Measurements from ENCODE around the gene MAGIX.

The MAGIX gene

DNA sequence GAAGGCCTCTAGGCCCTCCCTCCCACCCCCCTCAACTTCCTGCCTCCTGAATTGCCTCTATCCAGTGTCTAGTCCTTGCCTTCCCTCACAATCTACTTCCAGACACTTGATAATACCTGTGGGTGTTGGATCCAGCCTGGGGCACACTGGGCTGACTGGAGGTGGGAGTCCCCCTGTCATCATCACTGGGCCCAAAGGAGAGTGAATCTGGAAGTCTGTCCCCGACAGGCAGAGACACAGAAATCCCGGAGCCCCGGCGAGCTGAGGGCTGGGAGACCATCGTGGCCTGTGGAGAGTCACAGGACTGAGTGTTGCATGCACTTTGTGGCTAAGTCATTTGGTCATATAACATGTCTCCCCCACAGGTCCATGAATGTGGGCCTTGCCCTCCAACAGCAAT lies 45.8 kb downstream of the MAGIX start:
- DNase-seq = no peak

- DNase-seq = no peak
Observed at GRCh38 chrX:49209434-49210251, 47.1 kb downstream of the MAGIX start.

DNA sequence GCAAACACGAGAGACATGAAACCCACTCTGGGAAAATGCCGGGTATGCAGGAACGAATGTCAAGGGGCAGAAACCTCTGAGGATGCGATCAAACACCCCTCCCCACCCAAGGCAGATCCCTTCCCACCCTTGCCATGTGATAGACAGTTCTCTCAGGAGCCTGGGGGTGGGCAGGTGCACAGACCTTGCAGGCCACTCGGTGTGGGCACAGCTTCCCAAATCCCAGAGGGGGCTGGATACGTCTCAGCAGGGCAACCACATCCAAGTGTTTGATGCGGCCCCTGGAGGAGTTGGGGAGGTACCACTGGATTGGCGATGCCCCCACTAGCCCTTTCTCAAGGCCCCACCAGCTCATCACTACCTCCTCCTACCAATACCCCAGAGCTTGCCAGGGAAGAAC lies 47.8 kb downstream of the MAGIX start:
- no peak for DNase-seq

DNA sequence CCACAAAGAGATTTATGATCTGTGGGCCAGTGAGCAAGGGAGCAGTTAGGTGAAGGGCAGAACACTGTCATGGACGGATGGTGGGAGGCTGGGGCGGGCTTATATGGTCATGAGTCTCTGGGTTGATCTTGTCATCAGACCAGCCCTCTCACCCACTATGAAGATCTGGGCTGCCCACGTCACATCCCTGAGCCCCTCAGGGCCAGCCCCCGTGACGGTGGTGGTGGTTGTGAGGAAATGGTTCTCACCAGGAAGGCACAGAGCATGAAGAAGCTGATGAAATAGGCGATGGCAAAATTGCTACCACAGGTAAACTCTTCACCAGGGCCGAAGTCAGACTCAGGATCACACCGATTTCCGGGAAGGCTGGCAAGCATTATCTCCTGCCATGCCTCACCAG lies 48.5 kb downstream of the MAGIX start:
- no peak for DNase-seq

GRCh38 chrX:49212209-49212608 lies 49.7 kb downstream of the MAGIX start:
- DNase-seq = no peak

- no peak for DNase-seq
Observed at GRCh38 chrX:49212861-49213260, 50.3 kb downstream of the MAGIX start.

- no peak for DNase-seq
Observed at GRCh38 chrX:49214416-49214815, 51.9 kb downstream of the MAGIX start.

DNA sequence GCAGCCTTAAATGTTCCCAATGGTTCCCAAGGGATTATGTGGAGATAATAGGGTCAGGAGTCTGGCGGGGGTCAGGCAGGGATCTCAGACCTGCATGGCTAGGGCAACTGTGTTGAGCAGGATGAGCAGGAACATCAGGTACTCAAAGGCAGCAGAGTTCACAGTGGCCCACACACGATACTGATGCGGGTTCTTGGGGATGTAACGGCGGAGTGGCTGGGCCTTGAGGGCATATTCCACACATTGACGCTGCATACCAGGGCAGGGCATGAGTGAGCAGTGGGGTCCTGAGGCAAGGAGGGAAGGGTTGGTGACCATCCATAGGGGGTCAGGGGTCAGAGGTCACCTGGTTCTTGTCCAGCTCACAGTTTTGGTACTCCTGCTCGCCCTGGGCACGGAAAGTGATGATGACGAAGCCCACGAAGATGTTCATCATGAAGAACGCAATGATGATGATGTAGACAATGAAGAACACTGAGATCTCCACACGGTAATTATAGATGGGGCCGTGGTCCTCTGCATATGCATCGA lies 52.5 kb downstream of the MAGIX start:
- DNase-seq = no peak
